ENCODE data around the gene INTS4.

The INTS4 gene

DNA sequence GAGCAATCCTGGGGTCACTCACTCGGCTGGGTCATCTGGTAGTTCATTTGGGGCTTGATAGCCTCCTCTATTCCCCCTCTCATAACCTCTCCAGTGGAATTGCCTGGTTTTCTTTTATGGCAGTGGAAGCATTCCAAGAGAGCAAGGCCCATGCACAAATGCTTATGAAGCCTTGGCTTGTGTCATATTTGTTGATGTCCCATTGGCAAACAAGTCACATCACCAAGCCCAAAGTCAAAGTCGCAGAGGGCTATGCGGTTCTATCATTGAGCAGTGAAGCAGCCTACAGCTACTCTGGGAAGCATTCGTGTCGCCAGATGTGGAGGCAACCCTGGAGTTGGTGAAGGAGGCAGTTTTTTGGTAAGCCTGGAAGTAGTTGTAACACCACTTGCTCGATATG, 16.3 kb upstream of the INTS4 start:
- no peaks in the 10 kb centered on the region for H3K36me3 ChIP-seq (ENCODE audit: control insufficient read depth in 2 of 2, insufficient read depth in 1 of 2, low read length in 2 of 2)
- no peak overlapping the region for H3K4me3 ChIP-seq (ENCODE audit: low read depth, low read length)
- H3K27ac ChIP-seq (ENCODE audit: extremely low read depth, low read depth, low read length) = no peak overlapping the region
- POLR2A ChIA-PET = no interaction called here
- H3K4me1 ChIP-seq (ENCODE audit: control insufficient read depth, insufficient read depth, low read length) = no peaks in the 10 kb centered on the region
- TF ChIP-seq YY2 (tag by site-specific recombination; IDR thresholded peaks at IDR 0.05) (no peak), OVOL3 (tag by site-specific recombination; IDR thresholded peaks at IDR 0.05) (no peak), ZNF791 (tag by site-specific recombination; IDR thresholded peaks at IDR 0.05) (no peak), ZNF223 (tag by site-specific recombination; IDR thresholded peaks at IDR 0.05) (no peak), ZNF239 (tag by site-specific recombination; IDR thresholded peaks at IDR 0.05) (no peak), ZNF398 (tag by site-specific recombination; IDR thresholded peaks at IDR 0.05) (no peak), ZNF19 (tag by site-specific recombination; IDR thresholded peaks at IDR 0.05; ENCODE audit: low read depth) (no peak), GFI1B (tag by site-specific recombination; IDR thresholded peaks at IDR 0.05) (no peak), TCF7L2 (IDR thresholded peaks at IDR 0.05; ENCODE audit: borderline replicate concordance, low read depth, low read length) (no peak)
- no peaks in the 10 kb centered on the region for H3K9me3 ChIP-seq (ENCODE audit: control insufficient read depth, insufficient read depth, low read depth, low read length)
- CTCF ChIA-PET = interaction anchor here (1.4 to 2.5 kb wide), 2 partner anchors 11 to 35 kb away, joined by 7 to 13 read pairs; no protein-coding TSS in a partner anchor

- Histone ChIP-seq H3K9me3 (ENCODE audit: control insufficient read depth, insufficient read depth, low read depth, low read length) (no peaks in the 10 kb centered on the region), H3K36me3 (ENCODE audit: control insufficient read depth in 2 of 2, insufficient read depth in 1 of 2, low read length in 2 of 2) (no peaks in the 10 kb centered on the region), H3K4me3 (ENCODE audit: low read depth, low read length) (no peak overlapping the region), H3K27ac (ENCODE audit: extremely low read depth, low read depth, low read length) (no peak overlapping the region), H3K4me1 (ENCODE audit: control insufficient read depth, insufficient read depth, low read length) (no peaks in the 10 kb centered on the region)
- CTCF ChIA-PET = interaction anchor here (1.4 to 2.5 kb wide), 2 partner anchors 10 to 35 kb away, joined by 7 to 13 read pairs; no protein-coding TSS in a partner anchor
- no peak for TF ChIP-seq ZNF302 (tag by site-specific recombination; IDR thresholded peaks at IDR 0.05; ENCODE audit: low read depth)
- TF ChIP-seq ZFP41 (tag by site-specific recombination; IDR thresholded peaks at IDR 0.05; ENCODE audit: borderline replicate concordance) = no peak
- TF ChIP-seq, protein P1, sequence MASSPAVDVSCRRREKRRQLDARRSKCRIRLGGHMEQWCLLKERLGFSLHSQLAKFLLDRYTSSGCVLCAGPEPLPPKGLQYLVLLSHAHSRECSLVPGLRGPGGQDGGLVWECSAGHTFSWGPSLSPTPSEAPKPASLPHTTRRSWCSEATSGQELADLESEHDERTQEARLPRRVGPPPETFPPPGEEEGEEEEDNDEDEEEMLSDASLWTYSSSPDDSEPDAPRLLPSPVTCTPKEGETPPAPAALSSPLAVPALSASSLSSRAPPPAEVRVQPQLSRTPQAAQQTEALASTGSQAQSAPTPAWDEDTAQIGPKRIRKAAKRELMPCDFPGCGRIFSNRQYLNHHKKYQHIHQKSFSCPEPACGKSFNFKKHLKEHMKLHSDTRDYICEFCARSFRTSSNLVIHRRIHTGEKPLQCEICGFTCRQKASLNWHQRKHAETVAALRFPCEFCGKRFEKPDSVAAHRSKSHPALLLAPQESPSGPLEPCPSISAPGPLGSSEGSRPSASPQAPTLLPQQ (tag by site-specific recombination; IDR thresholded peaks at IDR 0.05) = no peak
- no peak for TF ChIP-seq GLIS2 (tag by site-specific recombination; IDR thresholded peaks at IDR 0.05)
- TF ChIP-seq GFI1B (tag by site-specific recombination; IDR thresholded peaks at IDR 0.05) = no peak
- no peak for TF ChIP-seq ZNF157 (tag by site-specific recombination; IDR thresholded peaks at IDR 0.05)
- TF ChIP-seq ZNF214 (tag by site-specific recombination; IDR thresholded peaks at IDR 0.05; ENCODE audit: borderline replicate concordance) = no peak
- TF ChIP-seq ZNF169 (tag by site-specific recombination; IDR thresholded peaks at IDR 0.05) = no peak
- no peak for TF ChIP-seq ZNF24 (tag by site-specific recombination; IDR thresholded peaks at IDR 0.05)
- TF ChIP-seq, protein P2, sequence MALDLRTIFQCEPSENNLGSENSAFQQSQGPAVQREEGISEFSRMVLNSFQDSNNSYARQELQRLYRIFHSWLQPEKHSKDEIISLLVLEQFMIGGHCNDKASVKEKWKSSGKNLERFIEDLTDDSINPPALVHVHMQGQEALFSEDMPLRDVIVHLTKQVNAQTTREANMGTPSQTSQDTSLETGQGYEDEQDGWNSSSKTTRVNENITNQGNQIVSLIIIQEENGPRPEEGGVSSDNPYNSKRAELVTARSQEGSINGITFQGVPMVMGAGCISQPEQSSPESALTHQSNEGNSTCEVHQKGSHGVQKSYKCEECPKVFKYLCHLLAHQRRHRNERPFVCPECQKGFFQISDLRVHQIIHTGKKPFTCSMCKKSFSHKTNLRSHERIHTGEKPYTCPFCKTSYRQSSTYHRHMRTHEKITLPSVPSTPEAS (tag by site-specific recombination; IDR thresholded peaks at IDR 0.05) = no peak
- no peak for TF ChIP-seq ZSCAN30 (tag by site-specific recombination; IDR thresholded peaks at IDR 0.05)
- TF ChIP-seq ZNF362 (tag by site-specific recombination; IDR thresholded peaks at IDR 0.05) = no peak
- TF ChIP-seq ZNF132 (tag by site-specific recombination; IDR thresholded peaks at IDR 0.05; ENCODE audit: borderline replicate concordance) = no peak
- TF ChIP-seq ZNF114 (tag by site-specific recombination; IDR thresholded peaks at IDR 0.05) = no peak
- TF ChIP-seq KLF1 (tag by site-specific recombination; IDR thresholded peaks at IDR 0.05) = no peak
- TF ChIP-seq ZNF707 (tag by site-specific recombination; IDR thresholded peaks at IDR 0.05) = no peak
- TF ChIP-seq SP7 (tag by site-specific recombination; IDR thresholded peaks at IDR 0.05) = no peak
- no peak for TF ChIP-seq ZNF23 (tag by site-specific recombination; IDR thresholded peaks at IDR 0.05; ENCODE audit: borderline replicate concordance)
- no peak for TF ChIP-seq ZNF654 (tag by site-specific recombination; IDR thresholded peaks at IDR 0.05; ENCODE audit: low read depth)
- TF ChIP-seq ZNF266 (tag by site-specific recombination; IDR thresholded peaks at IDR 0.05; ENCODE audit: low read depth) = no peak
- POLR2A ChIA-PET = no interaction called here
These were observed 15.8 kb upstream of the INTS4 start for GRCh38 chr11:78010304-78010703.
